IMR-90 (cell line): Measurements from ENCODE around the gene GLDC.

Experiments used
- BHLHE40 ChIP-seq: fragments of 150-350 bp; IDR thresholded peaks from 2 replicates; pipeline ENCODE4 v1.6.1; 2016; ENCODE audit warnings: mild to moderate bottlenecking, low read depth, low read length
- CTCF ChIP-seq: conservative IDR thresholded peaks from 2 replicates; pipeline ENCODE4 v1.5.1; 2012; ENCODE audit warnings: mild to moderate bottlenecking, low read depth, low read length, improper control_type of control experiment
- MAZ ChIP-seq: IDR thresholded peaks from 2 replicates; pipeline ENCODE4 v1.6.1; 2012; ENCODE audit warnings: low read depth, mild to moderate bottlenecking, low read length, improper control_type of control experiment, moderate library complexity, borderline replicate concordance
- POLR2A ChIP-seq: IDR thresholded peaks from 2 replicates; pipeline ENCODE4 v1.6.1; 2012; ENCODE audit warnings: mild to moderate bottlenecking, low read depth, low read length
- RAD21 ChIP-seq: IDR thresholded peaks from 2 replicates; pipeline ENCODE4 v1.6.1; 2012; ENCODE audit warnings: low read length, improper control_type of control experiment
- RCOR1 ChIP-seq: IDR thresholded peaks from 2 replicates; pipeline ENCODE4 v1.6.1; 2012; ENCODE audit warnings: mild to moderate bottlenecking, low read length, improper control_type of control experiment; ENCODE audit not compliant: insufficient replicate concordance
- RFX5 ChIP-seq: IDR thresholded peaks from 2 replicates; pipeline ENCODE4 v1.8.0; 2012; ENCODE audit warnings: low read depth, mild to moderate bottlenecking, low read length, moderate library complexity
- USF2 ChIP-seq: fragments of 150-350 bp; IDR thresholded peaks from 2 replicates; pipeline ENCODE4 v1.6.1; 2017; ENCODE audit warnings: mild to moderate bottlenecking, antibody characterized with exemption, low read length, low read depth

- TF ChIP-seq POLR2A (no peak), RCOR1 (no peak), RAD21 (no peak), CTCF (no peak), USF2 (no peak), BHLHE40 (peak; percentile 17; the same call in 1 of the 2 replicates), MAZ (no peak), RFX5 (no peak)
These were observed 146.5 kb downstream of the GLDC start for GRCh38 chr9:6498982-6499381.
